HCT116 (cell line): ENCODE results near the gene TEFM. TPM values are rescaled to one million over a fixed set of nuclear protein-coding genes. Genes with fewer than 3 reads are reported as not detected.

Experiments
- ATAC-seq: fragments of 200-7000 bp; cut with Tn5 transposase; 2 replicates; pipeline ENCODE4 v1.9.1; 2020; ENCODE audit warnings: mild to moderate bottlenecking, moderate library complexity
- BruUV-seq: library from RNA; stranded (reverse); fragments of 400-500 nt; replicated peaks from 2 replicates; lab custom pipeline; 2021; lab: Mats Ljungman, UMichigan
- CTCF ChIA-PET: fragments of 300-600 bp; sonication (Branson Sonifier 250); formaldehyde crosslinking; loops from one replicate; lab custom pipeline; 2021; ENCODE audit warnings: antibody characterized with exemption; lab: Charles Lee
- POLR2A ChIA-PET: fragments of 300-600, 350-600 bp; sonication (Branson Sonifier 250); formaldehyde crosslinking; loops from one replicate; lab custom pipeline; 2021; ENCODE audit warnings: antibody characterized with exemption; lab: Charles Lee
- RAD21 ChIA-PET, 2 experiments: fragments of 300-600 bp; sonication (Branson Sonifier 250); formaldehyde crosslinking; loops; one replicate each; lab custom pipeline; 2023; ENCODE audit warnings: low total read pairs in 2 of 2; ENCODE audit not compliant: uncharacterized antibody in 2 of 2, unreplicated experiment in 2 of 2, low non-redundant PET in 1 of 2; lab: Charles Lee
- DNase-seq: peaks from one replicate; pipeline ENCODE4 v3.0.0-alpha.2; 2010; ENCODE audit warnings: low read depth, low spot score
- H2AFZ ChIP-seq: fragments of 200-600 bp; shearing (Covaris generic), sonication (generic); 2 replicates; pipeline ENCODE4 v1.6.1; 2017; ENCODE audit warnings: low read depth, mixed run types, mixed read lengths, antibody characterized with exemption, low read length; ENCODE audit not compliant: poor library complexity, severe bottlenecking
- H3K27ac ChIP-seq: 2 replicates; pipeline ENCODE4 v1.5.1; 2012; ENCODE audit warnings: low read depth, low read length
- H3K27me3 ChIP-seq: fragments of 200-600 bp; sonication (generic); 2 replicates; pipeline ENCODE4 v1.6.1; 2016; ENCODE audit warnings: mixed run types, low read length, mixed read lengths; ENCODE audit not compliant: insufficient read depth
- H3K36me3 ChIP-seq, 2 experiments: fragments of 200-500 bp in 1 of 2; fragments of 200-600 bp in 1 of 2; sonication (Bioruptor generic) in 1 of 2; sonication (generic) in 1 of 2; 2 replicates each; pipeline versions ENCODE4 v1.5.1 to v1.6.1; 2014 to 2016; ENCODE audit warnings: low read length in 2 of 2, inconsistent platforms in 1 of 2, mixed read lengths in 1 of 2, mixed run types in 1 of 2; ENCODE audit not compliant: insufficient read depth in 2 of 2, control insufficient read depth in 1 of 2
- H3K4me1 ChIP-seq, 2 experiments: fragments of 200-600 bp in 1 of 2; sonication (generic) in 1 of 2; 2 replicates each; pipeline versions ENCODE4 v1.5.1 to v1.6.1; 2012 to 2017; ENCODE audit warnings: low read length in 2 of 2, inconsistent platforms in 1 of 2, mild to moderate bottlenecking in 1 of 2, mixed read lengths in 1 of 2, mixed run types in 1 of 2, moderate library complexity in 1 of 2; ENCODE audit not compliant: insufficient read depth in 2 of 2, control insufficient read depth in 1 of 2
- H3K4me2 ChIP-seq: fragments of 200-600 bp; sonication (generic); 2 replicates; pipeline ENCODE4 v1.6.1; 2017; ENCODE audit warnings: mixed run types, low read length, mixed read lengths
- H3K4me3 ChIP-seq, 2 experiments: fragments of 200-600 bp in 1 of 2; sonication (generic) in 1 of 2; replicated peaks in 1 of 2; 2 replicates each; pipeline ENCODE4 v1.5.1; 2011 to 2016; ENCODE audit warnings: low read length in 2 of 2, control low read depth in 1 of 2, low read depth in 1 of 2, mild to moderate bottlenecking in 1 of 2, mixed read lengths in 1 of 2, mixed run types in 1 of 2
- H3K79me2 ChIP-seq: fragments of 200-600 bp; sonication (generic); 2 replicates; pipeline ENCODE4 v1.6.1; 2017; ENCODE audit warnings: mild to moderate bottlenecking, mixed run types, low read length, moderate library complexity, mixed read lengths; ENCODE audit not compliant: insufficient read depth
- H3K9ac ChIP-seq: fragments of 200-600 bp; sonication (generic); 2 replicates; pipeline ENCODE4 v1.6.1; 2016; ENCODE audit warnings: low read length, mixed read lengths
- H3K9me2 ChIP-seq: fragments of 200-600 bp; sonication (generic), shearing (Covaris generic); 2 replicates; pipeline ENCODE4 v1.6.1; 2017; ENCODE audit warnings: mixed run types, mild to moderate bottlenecking, moderate library complexity; ENCODE audit not compliant: insufficient read depth
- H3K9me3 ChIP-seq, 2 experiments: fragments of 200-500 bp in 1 of 2; fragments of 200-600 bp in 1 of 2; sonication (Bioruptor generic) in 1 of 2; sonication (generic) in 1 of 2; 2 replicates each; pipeline ENCODE4 v1.6.1; 2014 to 2017; ENCODE audit warnings: low read length in 2 of 2, mixed read lengths in 2 of 2, inconsistent platforms in 1 of 2, low read depth in 1 of 2, mild to moderate bottlenecking in 1 of 2, mixed run types in 1 of 2, moderate library complexity in 1 of 2; ENCODE audit not compliant: control insufficient read depth in 1 of 2, insufficient read depth in 1 of 2
- H4K20me1 ChIP-seq: fragments of 200-600 bp; sonication (generic), shearing (Covaris generic); 2 replicates; pipeline ENCODE4 v1.6.1; 2017; ENCODE audit warnings: mixed run types, mild to moderate bottlenecking, moderate library complexity; ENCODE audit not compliant: insufficient read depth
- ATF3 ChIP-seq: IDR thresholded peaks from 2 replicates; pipeline ENCODE4 v1.6.1; 2012
- CBX3 ChIP-seq: IDR thresholded peaks from 2 replicates; pipeline ENCODE4 v1.6.1; 2012; ENCODE audit warnings: low read depth
- CEBPB ChIP-seq: IDR thresholded peaks from 2 replicates; pipeline ENCODE4 v1.6.1; 2012; ENCODE audit warnings: low read depth
- EGR1 ChIP-seq: IDR thresholded peaks from 2 replicates; pipeline ENCODE4 v1.6.1; 2012; ENCODE audit warnings: low read depth
- ELF1 ChIP-seq: IDR thresholded peaks from 2 replicates; pipeline ENCODE4 v1.6.1; 2012; ENCODE audit warnings: low read depth, borderline replicate concordance
- EZH2 ChIP-seq: fragments of 200-600 bp; sonication (generic); IDR thresholded peaks from 2 replicates; pipeline ENCODE4 v1.6.1; 2017; ENCODE audit warnings: antibody characterized with exemption, mixed run types
- EZH2phosphoT487 ChIP-seq: fragments of 200-600 bp; IDR thresholded peaks from 2 replicates; pipeline ENCODE4 v1.6.1; 2018; ENCODE audit warnings: antibody characterized with exemption, borderline replicate concordance
- FOSL1 ChIP-seq: IDR thresholded peaks from 2 replicates; pipeline ENCODE4 v1.6.1; 2012; ENCODE audit warnings: low read depth
- MAX ChIP-seq: IDR thresholded peaks from 2 replicates; pipeline ENCODE4 v1.6.1; 2012
- POLR2A ChIP-seq: IDR thresholded peaks from 2 replicates; pipeline ENCODE4 v1.7.0; 2011; ENCODE audit warnings: borderline replicate concordance; ENCODE audit not compliant: insufficient read depth, insufficient read length; ENCODE audit errors: extremely low read depth
- POLR2AphosphoS5 ChIP-seq: IDR thresholded peaks from 2 replicates; pipeline ENCODE4 v1.6.1; 2011; ENCODE audit warnings: mild to moderate bottlenecking, low read depth, low read length, moderate library complexity
- RAD21 ChIP-seq: IDR thresholded peaks from 2 replicates; pipeline ENCODE4 v1.6.1; 2012; ENCODE audit warnings: low read depth, mild to moderate bottlenecking
- TCF7L2 ChIP-seq: IDR thresholded peaks from 2 replicates; pipeline ENCODE4 v1.7.0; 2011; ENCODE audit warnings: borderline replicate concordance, inconsistent platforms; ENCODE audit not compliant: insufficient read depth, insufficient read length; ENCODE audit errors: extremely low read depth
- YY1 ChIP-seq: IDR thresholded peaks from 2 replicates; pipeline ENCODE4 v1.6.1; 2011; ENCODE audit warnings: low read length, low read depth, moderate library complexity, mild to moderate bottlenecking; ENCODE audit not compliant: insufficient replicate concordance; ENCODE audit errors: extremely low read depth
- ZFX ChIP-seq: fragments of 450-650 bp; IDR thresholded peaks from 2 replicates; pipeline ENCODE4 v1.6.1; 2017
- ZNF274 ChIP-seq: fragments of 200-500 bp; sonication (Bioruptor generic); IDR thresholded peaks from 2 replicates; pipeline ENCODE4 v1.6.1; 2014; ENCODE audit warnings: mild to moderate bottlenecking, low read depth, low read length, inconsistent platforms
- intact Hi-C: fragments of 100-400 bp; cut with micrococcal nuclease; formaldehyde crosslinking; loops from 2 replicates; pipeline ENCODE4 v1.10.0; 2022
- total RNA-seq: library from RNA; stranded (reverse); gene quantifications from one replicate; pipeline ENCODE4 v1.2.1, GENCODE V29; 2021; ENCODE audit not compliant: unreplicated experiment

Gene TEFM
- total RNA-seq, 1 experiment from 2014 or later = 13.1 TPM

GRCh38 chr17:30942308-30943079 is 36.5 kb upstream of the TEFM start:
- Histone ChIP-seq H3K4me1 (no peaks in the 10 kb centered on the region), H3K9me2 (no peaks in the 10 kb centered on the region), H2AFZ (no peak overlapping the region), H3K9ac (no peak overlapping the region), H4K20me1 (no peaks in the 10 kb centered on the region), H3K9me3 (no peaks in the 10 kb centered on the region), H3K79me2 (no peaks in the 10 kb centered on the region), H3K4me3 (no peak overlapping the region), H3K36me3 (no peaks in the 10 kb centered on the region), H3K27me3 (no peaks in the 10 kb centered on the region)
- intact Hi-C loops = no loop called here
- ATAC-seq = no peak
- no TSS peak for BruUV-seq
- POLR2A ChIA-PET = no interaction called here
- DNase-seq = no peak
- TF ChIP-seq CEBPB (no peak), ATF3 (no peak)
- TF ChIP-seq, all 23 proteins: peak for 0
- ChIA-PET RAD21 (no interaction called here), CTCF (no interaction called here)
- Histone ChIP-seq H3K27ac (no peak overlapping the region), H3K4me2 (no peak overlapping the region)

- TF ChIP-seq MAX (no peak), ELF1 (no peak), ATF3 (no peak), ZNF274 (no peak), CBX3 (no peak), RAD21 (no peak), POLR2A (no peak), EZH2 (no peak), EGR1 (no peak), ZFX (no peak), POLR2AphosphoS5 (no peak), YY1 (no peak), CEBPB (no peak), TCF7L2 (no peak), FOSL1 (no peak), EZH2phosphoT487 (no peak)
- no peaks in the 10 kb centered on the region for H3K9me3 ChIP-seq
- H3K4me2 ChIP-seq = no peak overlapping the region
- H3K9ac ChIP-seq = no peak overlapping the region
- H3K36me3 ChIP-seq = peaks cover 3 to 8% of the 10 kb centered on the region in 2 experiments; a peak in 2 of 4 replicates
- CTCF ChIA-PET = no interaction called here
- POLR2A ChIA-PET = interaction anchor here (0.6 kb wide), 1 partner anchor 25 kb away, joined by 3 read pairs; no protein-coding TSS in a partner anchor
- RAD21 ChIA-PET = no interaction called here
- ATAC-seq (no peak), DNase-seq (no peak)
- no peak overlapping the region for H3K27ac ChIP-seq
- H3K27me3 ChIP-seq = no peaks in the 10 kb centered on the region
- H3K9me2 ChIP-seq = no peaks in the 10 kb centered on the region
- H3K79me2 ChIP-seq = no peaks in the 10 kb centered on the region
- BruUV-seq = no TSS peak
- H2AFZ ChIP-seq = no peak overlapping the region
- H3K4me3 ChIP-seq = no peak overlapping the region
- no peaks in the 10 kb centered on the region for H3K4me1 ChIP-seq
- no peaks in the 10 kb centered on the region for H4K20me1 ChIP-seq
- intact Hi-C loops = no loop called here
Observed at GRCh38 chr17:30939051-30939689, 33.1 kb upstream of the TEFM start.
